ENCODE data around the gene UQCC2. TPM values are rescaled to one million over a fixed set of nuclear protein-coding genes. Genes with fewer than 3 reads are reported as not detected.

The UQCC2 gene
- total RNA-seq, 4 donors from 2014 or later = 11.3 to 39.4 (median 21.7) TPM

DNA sequence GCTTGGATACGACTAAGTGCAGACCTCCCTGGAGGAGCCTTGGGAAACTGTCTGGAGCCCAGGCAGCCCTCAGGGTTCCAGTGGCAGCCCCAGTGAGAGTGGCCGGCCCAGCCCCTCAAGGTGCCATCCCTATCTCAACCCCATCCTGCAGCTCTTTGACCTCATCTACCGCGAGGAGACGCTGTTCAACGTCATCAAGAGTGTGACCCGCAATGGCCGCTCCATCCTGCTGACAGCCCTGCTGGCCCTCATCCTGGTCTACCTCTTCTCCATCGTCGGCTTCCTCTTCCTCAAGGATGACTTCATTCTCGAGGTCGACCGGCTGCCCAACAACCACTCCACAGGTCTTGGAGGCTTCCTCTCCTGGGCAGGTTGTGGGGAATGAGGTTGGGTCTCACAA, 20.7 kb downstream of the UQCC2 start:
- no peaks in the 10 kb centered on the region for H3K27me3 ChIP-seq
- H3K36me3 ChIP-seq = peaks cover 97% of the 10 kb centered on the region
- H3K27ac ChIP-seq = no peak overlapping the region
- TF ChIP-seq EP300 (IDR thresholded peaks at IDR 0.05) (no peak), POLR2A (IDR thresholded peaks at IDR 0.05) (no peak), POLR2AphosphoS5 (IDR thresholded peaks at IDR 0.05) (no peak)
- TF ChIP-seq, protein P1, sequence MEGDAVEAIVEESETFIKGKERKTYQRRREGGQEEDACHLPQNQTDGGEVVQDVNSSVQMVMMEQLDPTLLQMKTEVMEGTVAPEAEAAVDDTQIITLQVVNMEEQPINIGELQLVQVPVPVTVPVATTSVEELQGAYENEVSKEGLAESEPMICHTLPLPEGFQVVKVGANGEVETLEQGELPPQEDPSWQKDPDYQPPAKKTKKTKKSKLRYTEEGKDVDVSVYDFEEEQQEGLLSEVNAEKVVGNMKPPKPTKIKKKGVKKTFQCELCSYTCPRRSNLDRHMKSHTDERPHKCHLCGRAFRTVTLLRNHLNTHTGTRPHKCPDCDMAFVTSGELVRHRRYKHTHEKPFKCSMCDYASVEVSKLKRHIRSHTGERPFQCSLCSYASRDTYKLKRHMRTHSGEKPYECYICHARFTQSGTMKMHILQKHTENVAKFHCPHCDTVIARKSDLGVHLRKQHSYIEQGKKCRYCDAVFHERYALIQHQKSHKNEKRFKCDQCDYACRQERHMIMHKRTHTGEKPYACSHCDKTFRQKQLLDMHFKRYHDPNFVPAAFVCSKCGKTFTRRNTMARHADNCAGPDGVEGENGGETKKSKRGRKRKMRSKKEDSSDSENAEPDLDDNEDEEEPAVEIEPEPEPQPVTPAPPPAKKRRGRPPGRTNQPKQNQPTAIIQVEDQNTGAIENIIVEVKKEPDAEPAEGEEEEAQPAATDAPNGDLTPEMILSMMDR (IDR thresholded peaks at IDR 0.05) = no peak
- H3K4me3 ChIP-seq = no peak overlapping the region
- H3K9me3 ChIP-seq = no peaks in the 10 kb centered on the region
- no peak for DNase-seq (ENCODE audit: low spot score in 2 of 2)
- WGBS = 91% methylated on average over 12 of the region's 13 CpGs
- peaks cover 33% of the 10 kb centered on the region for H3K4me1 ChIP-seq

DNA sequence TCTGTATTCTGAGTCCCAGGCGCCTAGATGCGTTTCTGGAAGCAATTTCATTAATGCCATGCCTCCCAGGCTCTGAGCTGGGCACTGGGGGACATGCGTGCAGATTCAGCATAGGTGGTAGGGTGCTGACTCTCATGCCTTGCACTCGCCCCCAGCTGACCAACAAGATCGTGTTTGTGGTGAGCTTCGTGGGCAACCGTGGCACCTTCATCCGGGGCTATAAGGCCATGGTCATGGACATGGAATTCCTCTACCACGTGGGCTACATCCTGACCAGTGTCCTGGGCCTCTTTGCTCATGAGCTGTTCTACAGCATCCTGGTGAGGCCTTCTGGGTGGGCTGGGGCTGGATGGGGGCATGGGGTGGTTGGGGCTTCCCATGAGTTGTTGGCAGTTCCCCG, 21.6 kb downstream of the UQCC2 start:
- Histone ChIP-seq H3K27ac (no peak overlapping the region), H3K36me3 (peaks cover 97% of the 10 kb centered on the region), H3K9me3 (no peaks in the 10 kb centered on the region), H3K4me3 (no peak overlapping the region), H3K27me3 (no peaks in the 10 kb centered on the region), H3K4me1 (peaks cover 24% of the 10 kb centered on the region)
- WGBS = 87% methylated on average over 9 of the region's 10 CpGs
- TF ChIP-seq POLR2AphosphoS5 (IDR thresholded peaks at IDR 0.05) (no peak), POLR2A (IDR thresholded peaks at IDR 0.05) (no peak), EP300 (IDR thresholded peaks at IDR 0.05) (no peak)
- TF ChIP-seq, protein P1 (IDR thresholded peaks at IDR 0.05) = no peak
- DNase-seq (ENCODE audit: low spot score in 2 of 2) = no peak

DNA sequence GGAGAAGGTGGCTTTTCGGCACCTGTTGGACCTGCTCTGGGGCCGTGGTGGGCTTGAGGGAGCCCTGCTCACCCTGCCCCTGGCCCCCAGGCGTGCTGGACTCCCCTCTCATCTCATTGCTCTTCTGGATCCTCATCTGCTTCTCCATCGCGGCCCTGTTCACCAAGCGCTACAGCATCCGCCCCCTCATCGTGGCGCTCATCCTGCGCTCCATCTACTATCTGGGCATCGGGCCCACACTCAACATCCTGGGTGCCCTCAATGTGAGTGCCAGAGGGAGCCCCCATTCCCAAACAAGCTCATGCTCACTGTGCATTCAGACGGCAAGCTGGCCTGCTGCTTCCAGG, 22.4 kb downstream of the UQCC2 start:
- Histone ChIP-seq H3K27ac (no peak overlapping the region), H3K4me3 (no peak overlapping the region), H3K36me3 (peaks cover 97% of the 10 kb centered on the region), H3K27me3 (no peaks in the 10 kb centered on the region), H3K4me1 (peaks cover 17% of the 10 kb centered on the region), H3K9me3 (no peaks in the 10 kb centered on the region)
- DNase-seq (ENCODE audit: low spot score in 2 of 2) = no peak
- TF ChIP-seq POLR2A (IDR thresholded peaks at IDR 0.05) (no peak), EP300 (IDR thresholded peaks at IDR 0.05) (no peak), POLR2AphosphoS5 (IDR thresholded peaks at IDR 0.05) (no peak)
- TF ChIP-seq, protein P1 (IDR thresholded peaks at IDR 0.05) = no peak
- 82% methylated on average over 12 of the region's 12 CpGs for WGBS

DNA sequence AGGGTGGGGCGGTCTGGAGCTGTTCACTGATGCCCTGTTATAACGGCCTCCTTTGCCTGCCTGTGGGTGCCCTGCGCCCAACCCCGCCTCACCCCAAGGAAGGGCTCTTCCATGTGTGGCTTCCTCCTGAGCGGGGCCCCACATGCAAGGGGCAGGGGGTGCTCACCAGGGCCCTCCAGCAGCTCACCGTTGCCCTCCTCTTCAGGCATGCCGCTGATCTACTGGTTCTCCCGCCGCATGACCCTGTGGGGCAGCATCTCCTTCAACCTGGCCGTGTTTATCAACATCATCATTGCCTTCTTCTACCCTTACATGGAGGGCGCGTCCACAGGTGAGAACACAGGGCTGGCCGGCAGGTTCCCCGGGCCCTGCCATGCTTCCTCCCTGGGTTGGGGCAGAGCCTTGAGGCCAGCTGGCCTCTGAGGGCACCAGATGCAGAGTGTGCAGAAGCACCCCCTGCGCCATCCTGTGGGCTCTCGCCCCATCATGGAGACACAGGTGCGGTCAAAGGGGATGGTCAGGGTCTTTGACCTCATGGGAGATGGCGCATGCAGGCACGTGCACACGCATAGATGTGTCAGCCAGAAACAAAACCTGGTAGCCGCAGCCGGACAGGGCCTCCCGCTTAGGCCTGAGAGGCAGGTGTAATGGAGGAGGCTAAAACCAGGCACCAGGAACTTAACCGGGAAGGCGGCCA, 22.9 kb downstream of the UQCC2 start:
- Histone ChIP-seq H3K27me3 (no peaks in the 10 kb centered on the region), H3K4me1 (peaks cover 11% of the 10 kb centered on the region), H3K9me3 (no peaks in the 10 kb centered on the region), H3K36me3 (peaks cover 98% of the 10 kb centered on the region), H3K27ac (no peak overlapping the region), H3K4me3 (no peak overlapping the region)
- DNase-seq (ENCODE audit: low spot score in 2 of 2) = no peak
- WGBS = 91% methylated on average over 19 of the region's 25 CpGs
- TF ChIP-seq, protein P1 (IDR thresholded peaks at IDR 0.05) = no peak
- TF ChIP-seq EP300 (IDR thresholded peaks at IDR 0.05) (no peak), POLR2A (IDR thresholded peaks at IDR 0.05) (no peak), POLR2AphosphoS5 (IDR thresholded peaks at IDR 0.05) (no peak)

DNA sequence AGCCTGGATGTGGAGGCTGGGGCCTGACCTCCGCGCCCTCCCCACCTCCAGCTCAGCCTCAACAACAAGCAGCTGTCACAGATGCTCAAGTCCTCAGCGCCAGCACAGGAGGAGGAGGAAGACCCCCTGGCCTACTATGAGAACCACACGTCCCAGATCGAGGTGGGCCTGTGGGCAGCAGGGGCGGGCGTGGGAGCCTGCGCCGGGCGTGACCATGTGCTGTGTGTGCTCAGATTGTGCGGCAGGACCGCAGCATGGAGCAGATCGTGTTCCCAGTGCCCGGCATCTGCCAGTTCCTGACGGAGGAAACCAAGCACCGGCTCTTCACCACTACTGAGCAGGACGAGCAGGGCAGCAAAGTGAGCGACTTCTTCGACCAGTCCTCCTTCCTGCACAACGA, 23.5 kb downstream of the UQCC2 start:
- Histone ChIP-seq H3K27me3 (no peaks in the 10 kb centered on the region), H3K9me3 (no peaks in the 10 kb centered on the region), H3K27ac (no peak overlapping the region), H3K4me3 (no peak overlapping the region), H3K36me3 (peaks cover 98% of the 10 kb centered on the region), H3K4me1 (peaks cover 7% of the 10 kb centered on the region)
- TF ChIP-seq POLR2A (IDR thresholded peaks at IDR 0.05) = no peak
- TF ChIP-seq POLR2AphosphoS5 (IDR thresholded peaks at IDR 0.05) = no peak
- DNase-seq (ENCODE audit: low spot score in 2 of 2) = no peak
- WGBS = 93% methylated on average over 15 of the region's 20 CpGs

Measured in suprapubic skin (tissue), 4 donors.